ENCODE results near the gene MEF2B. TPM values are rescaled to one million over a fixed set of nuclear protein-coding genes. Genes with fewer than 3 reads are reported as not detected.
A peak's percentile ranks its signal among the peaks of the same experiment; 100 is the strongest.

Gene MEF2B
- total and polyA plus RNA-seq, 10 of the 15 experiments (the other 5 are each of a cell fraction or from before 2014, with no cell fraction given): 0.09 to 33.0 (median 8.9) TPM

DNA sequence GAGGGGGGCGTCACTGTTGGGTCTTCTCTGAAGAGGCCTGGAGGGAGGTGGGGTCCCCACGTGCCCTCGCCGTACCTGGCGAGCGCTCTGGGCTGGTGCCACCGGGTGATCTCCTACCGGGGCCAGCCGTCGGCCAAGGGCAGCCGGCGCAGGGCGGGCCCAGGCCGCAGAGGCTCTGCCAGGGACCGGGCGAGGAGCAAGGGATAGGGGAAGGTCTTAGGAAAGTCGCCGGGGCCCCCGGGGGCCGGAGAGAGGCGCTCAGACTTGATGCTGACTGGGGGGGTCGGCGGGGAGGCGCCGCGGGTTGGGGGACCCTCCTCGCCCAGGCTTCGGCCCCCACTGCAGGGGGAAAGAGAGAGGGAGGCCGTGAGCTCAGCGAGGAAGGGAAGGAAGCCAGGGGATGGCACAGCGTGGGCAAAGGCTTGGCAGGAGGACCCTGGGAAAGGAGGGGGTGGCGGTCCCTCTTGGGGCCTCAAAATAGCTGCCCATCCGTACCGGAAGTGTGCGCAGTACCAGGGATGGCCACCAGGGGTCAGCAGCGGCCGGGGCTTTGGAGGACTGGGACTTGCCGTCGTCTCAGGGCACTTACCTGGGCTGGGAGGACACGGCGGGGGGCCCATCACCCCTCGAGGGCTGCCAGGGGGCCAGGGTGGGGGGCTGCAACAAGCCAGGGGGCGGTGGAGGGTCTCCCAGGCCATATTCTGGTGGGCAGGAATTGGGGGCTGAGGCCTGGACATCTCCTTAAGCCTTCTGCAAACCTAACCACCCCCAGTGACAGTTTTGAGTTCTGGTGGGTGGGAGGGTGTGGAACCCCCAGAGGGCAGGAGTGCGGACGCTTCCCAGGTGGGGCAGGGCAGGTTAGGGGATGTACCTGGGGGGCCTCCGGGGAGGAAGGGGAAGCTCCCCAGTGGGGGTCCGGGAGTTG lies 24.1 kb downstream of the MEF2B start (continued):
- no peak for TF ChIP-seq ZBTB4 (CRISPR knock-in tag; IDR thresholded peaks at IDR 0.05)
- TF ChIP-seq EP300 (IDR thresholded peaks at IDR 0.05; ENCODE audit: borderline replicate concordance in 1 of 2, control insufficient read depth in 1 of 2, low read depth in 2 of 2, low read length in 2 of 2): no peak
- TF ChIP-seq SPI1 (IDR thresholded peaks at IDR 0.05; ENCODE audit: borderline replicate concordance, insufficient read depth, low read depth, low read length): no peak
- no peak for TF ChIP-seq BMI1 (IDR thresholded peaks at IDR 0.05; ENCODE audit: borderline replicate concordance)
- peak; percentile 37 for TF ChIP-seq MEF2B (IDR thresholded peaks at IDR 0.05; ENCODE audit: partially characterized antibody, poor library complexity, severe bottlenecking)
- TF ChIP-seq, protein P1, sequence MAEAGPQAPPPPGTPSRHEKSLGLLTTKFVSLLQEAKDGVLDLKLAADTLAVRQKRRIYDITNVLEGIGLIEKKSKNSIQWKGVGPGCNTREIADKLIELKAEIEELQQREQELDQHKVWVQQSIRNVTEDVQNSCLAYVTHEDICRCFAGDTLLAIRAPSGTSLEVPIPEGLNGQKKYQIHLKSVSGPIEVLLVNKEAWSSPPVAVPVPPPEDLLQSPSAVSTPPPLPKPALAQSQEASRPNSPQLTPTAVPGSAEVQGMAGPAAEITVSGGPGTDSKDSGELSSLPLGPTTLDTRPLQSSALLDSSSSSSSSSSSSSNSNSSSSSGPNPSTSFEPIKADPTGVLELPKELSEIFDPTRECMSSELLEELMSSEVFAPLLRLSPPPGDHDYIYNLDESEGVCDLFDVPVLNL (IDR thresholded peaks at IDR 0.05; ENCODE audit: low read depth, low read length): no peak
- TF ChIP-seq ASH2L (IDR thresholded peaks at IDR 0.05; ENCODE audit: borderline replicate concordance, low read depth): no peak
- peak; percentile 99 for TF ChIP-seq ELK1 (IDR thresholded peaks at IDR 0.05; ENCODE audit: low read depth, low read length)
- TF ChIP-seq DPF2 (IDR thresholded peaks at IDR 0.05): no peak
- TF ChIP-seq LARP7 (IDR thresholded peaks at IDR 0.05): peak; percentile 56; the same call in 1 of the 2 replicates
- TF ChIP-seq KAT2A (conservative IDR thresholded peaks at IDR 0.05; ENCODE audit: control insufficient read depth, low read depth, low read length): no peak
- TF ChIP-seq CBFB (IDR thresholded peaks at IDR 0.05; ENCODE audit: low read depth): no peak
- no peak for TF ChIP-seq ZBED1 (IDR thresholded peaks at IDR 0.05; ENCODE audit: borderline replicate concordance)
- TF ChIP-seq HDGF (IDR thresholded peaks at IDR 0.05): peak; percentile 90
- TF ChIP-seq BRCA1 (IDR thresholded peaks at IDR 0.05; ENCODE audit: low read depth, low read length): no peak
- no peak for TF ChIP-seq CHD2 (IDR thresholded peaks at IDR 0.05; ENCODE audit: borderline replicate concordance, low read depth, low read length)
- peak; percentile 47; the same call in 1 of the 2 replicates for TF ChIP-seq NBN (IDR thresholded peaks at IDR 0.05)
- TF ChIP-seq PML (IDR thresholded peaks at IDR 0.05; ENCODE audit: low read length): no peak
- no peak for TF ChIP-seq EGR1 (IDR thresholded peaks at IDR 0.05; ENCODE audit: borderline replicate concordance in 1 of 2, low read depth in 2 of 2, low read length in 2 of 2)
